Pons (tissue), 1 donor: ENCODE results near the gene ZDHHC14.
A peak's percentile ranks its signal among the peaks of the same experiment; 100 is the strongest.
"Not testable (repeated sequence)": the region's sequence is repeated elsewhere in the genome, so short reads cannot be mapped to it uniquely, and the experiment has no call there.

Experiments used
- DNase-seq: peaks from one replicate; pipeline ENCODE4 v3.0.0-alpha.2; 2016; ENCODE audit warnings: low spot score

The ZDHHC14 gene

DNA sequence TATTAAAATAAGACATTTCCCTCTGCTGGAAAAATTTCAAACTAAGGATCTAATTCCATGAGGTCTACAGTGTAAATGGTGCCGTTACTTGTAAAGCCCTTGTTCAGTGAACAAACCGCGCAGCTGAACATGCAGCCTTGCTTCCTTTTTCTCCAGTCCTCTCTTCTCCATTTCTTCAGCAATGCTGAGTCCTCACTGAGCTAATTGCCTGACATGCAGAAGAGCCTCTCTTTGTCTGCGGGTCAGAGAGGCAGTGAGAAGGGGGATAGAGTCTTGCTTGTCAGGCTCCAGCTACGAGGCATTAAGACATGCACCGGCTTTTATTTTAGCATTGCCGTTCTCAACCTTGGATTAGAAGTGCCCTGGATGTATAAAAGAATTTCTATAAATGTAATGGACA, 25.7 kb downstream of the ZDHHC14 start:
- peak; percentile 31 for DNase-seq

DNA sequence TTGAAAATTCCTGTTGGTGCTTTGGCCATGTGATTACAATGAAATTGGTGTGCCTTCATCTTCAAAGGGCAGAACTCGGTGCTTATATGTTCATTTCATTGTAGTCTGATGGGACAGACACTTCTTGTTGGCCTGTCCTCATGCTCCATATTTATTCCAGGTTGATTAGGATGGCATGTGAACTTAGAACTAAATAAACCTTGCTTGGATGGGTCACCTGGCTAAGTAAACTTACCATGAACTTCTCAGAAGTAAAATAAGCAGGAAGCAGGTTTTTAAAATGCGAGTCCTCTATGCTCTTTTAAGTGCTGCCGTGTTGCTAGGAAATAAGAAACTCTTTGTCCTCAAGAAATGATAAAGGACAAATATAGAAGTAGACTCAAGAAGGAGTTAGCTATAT, 26.7 kb downstream of the ZDHHC14 start:
- no peak for DNase-seq

DNA sequence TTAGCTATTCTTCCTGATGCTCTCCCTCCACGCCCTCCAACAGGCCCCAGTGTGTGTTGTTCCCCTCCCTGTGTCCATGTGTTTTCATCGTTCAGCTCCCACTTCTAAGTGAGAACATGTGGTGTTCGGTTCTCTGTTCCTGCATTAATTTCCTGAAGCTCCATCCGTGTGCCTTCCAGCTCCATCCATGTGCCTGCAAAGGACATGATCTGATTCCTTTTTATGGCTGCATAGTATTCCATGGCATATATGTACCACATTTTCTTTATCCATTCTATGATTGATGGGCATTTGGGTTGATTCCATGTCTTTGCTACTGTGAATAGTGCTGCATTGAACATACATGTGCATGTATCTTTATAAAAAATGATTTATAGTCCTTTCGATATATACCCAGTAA, 27.4 kb downstream of the ZDHHC14 start:
- not testable (repeated sequence) for DNase-seq

DNA sequence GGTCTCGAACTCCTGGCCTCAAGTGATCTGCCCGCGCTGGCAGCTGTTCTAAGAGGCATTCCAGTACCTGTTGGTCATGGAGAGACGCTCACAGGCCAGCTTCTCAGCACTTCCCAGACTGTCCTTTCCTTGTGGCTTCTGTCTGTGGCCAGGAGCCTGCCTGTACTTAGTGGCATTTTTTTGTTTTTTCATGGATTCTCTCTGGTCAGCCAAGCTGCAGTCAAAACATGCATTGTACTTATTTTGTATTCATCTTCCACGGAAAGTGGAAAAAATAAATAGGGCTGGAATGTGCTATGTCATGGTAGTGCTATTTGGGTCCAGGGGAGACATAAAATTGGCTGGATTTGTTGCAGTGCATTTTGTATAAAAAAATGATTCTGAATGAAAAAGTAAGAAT, 29.1 kb downstream of the ZDHHC14 start:
- DNase-seq: no peak

DNA sequence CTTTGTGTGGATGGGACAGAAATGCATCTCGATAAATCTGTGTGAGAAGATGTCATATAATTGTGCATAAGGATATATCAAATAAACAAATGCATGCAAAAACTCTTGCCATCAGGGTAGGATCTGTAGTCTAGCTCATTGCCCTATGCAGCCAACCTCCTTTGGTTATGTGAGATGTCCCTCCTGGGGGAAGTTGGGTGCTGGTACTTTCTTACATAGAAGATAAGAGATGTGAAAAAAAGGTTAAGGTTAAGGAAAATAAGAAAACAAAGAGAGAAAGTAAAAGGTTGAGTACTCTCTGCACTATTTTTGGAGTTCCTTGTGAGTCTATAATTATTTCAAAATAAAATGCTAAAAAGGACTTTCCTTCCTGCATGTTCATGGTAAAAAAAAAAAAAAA, 30.4 kb downstream of the ZDHHC14 start:
- DNase-seq: no peak

DNA sequence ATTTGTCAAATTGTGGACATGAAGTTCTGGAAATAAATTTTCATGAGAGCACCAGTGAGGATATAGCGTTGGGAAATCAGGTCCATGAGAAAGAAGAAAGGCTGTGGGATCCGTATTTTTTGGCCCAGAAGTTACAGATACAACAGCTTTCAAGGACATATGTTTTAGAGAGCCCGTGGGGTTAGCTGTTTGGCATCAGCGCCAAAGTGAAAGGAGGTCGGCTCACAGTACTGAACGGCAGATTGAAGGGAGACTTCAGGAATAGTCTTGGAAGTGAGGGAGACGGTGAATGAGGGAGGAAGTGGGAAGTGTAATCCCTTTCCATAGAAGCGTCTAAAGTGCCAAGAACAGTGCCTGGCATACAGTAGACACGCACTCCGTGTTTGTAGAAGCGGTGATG, 31.8 kb downstream of the ZDHHC14 start:
- DNase-seq: no peak

DNA sequence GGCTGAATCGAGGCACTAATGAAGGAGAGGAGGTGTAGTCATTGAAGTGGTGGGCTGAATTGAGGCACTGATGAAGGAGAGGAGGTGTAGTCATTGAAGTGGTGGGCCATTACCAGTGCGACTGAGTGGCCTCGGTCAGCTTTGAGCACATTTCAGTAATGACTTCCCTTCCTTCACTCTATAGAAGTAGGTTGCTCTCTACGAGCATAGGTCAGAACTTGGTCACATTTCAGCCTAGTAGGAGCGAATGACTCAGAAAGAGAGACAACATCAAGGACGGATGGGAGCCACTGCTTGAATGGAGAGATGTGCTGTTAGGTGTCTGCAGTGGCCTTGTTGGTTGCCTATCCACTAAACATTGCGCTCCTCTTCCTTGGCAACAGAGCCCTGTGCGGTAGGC, 39.5 kb downstream of the ZDHHC14 start:
- no peak for DNase-seq

DNA sequence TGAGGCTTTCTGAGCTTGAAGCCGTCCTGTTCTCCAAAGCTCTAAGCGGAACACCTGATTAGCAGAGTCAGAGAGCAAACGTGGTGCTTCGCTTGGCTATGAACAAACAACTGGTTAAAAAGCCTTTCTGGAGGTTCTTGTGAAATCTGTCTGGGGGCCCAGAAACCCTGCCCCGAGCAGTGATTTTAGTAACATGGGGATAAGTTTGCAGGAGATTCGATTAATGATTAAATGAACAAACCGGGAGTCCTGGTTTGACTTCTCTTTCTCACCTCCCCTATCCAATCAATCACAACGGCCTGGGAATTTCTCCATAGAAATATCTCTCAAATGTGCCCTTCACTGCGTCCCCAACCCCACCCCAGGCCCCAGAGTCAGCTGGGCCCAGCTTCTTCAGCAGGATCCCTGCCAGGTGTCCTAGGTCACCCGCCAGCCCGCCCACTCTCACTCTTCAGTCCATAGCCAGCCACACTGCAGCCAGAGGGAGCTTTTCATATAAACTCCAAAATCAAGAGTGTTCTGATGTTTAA, 43.6 kb downstream of the ZDHHC14 start:
- DNase-seq: no peak

DNA sequence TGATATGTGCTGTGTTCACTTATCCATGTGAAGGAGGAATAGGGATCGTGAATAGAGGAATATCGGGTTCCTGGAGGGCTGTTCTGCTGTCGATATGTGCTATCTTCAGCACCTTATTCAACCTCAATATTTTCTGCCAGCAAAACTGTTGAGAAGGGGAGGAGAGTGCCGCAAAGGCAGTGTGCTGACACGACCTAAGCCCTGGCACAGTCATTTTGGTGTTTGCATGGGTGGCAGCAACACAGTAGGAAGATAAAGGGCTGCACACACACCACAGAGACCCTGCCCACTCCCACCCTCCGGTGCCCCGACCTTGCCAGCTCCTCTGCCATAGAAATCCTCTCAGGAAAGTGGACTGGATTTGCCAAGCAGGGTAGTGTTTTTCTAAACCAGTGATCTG, 47.0 kb downstream of the ZDHHC14 start:
- DNase-seq: no peak

DNA sequence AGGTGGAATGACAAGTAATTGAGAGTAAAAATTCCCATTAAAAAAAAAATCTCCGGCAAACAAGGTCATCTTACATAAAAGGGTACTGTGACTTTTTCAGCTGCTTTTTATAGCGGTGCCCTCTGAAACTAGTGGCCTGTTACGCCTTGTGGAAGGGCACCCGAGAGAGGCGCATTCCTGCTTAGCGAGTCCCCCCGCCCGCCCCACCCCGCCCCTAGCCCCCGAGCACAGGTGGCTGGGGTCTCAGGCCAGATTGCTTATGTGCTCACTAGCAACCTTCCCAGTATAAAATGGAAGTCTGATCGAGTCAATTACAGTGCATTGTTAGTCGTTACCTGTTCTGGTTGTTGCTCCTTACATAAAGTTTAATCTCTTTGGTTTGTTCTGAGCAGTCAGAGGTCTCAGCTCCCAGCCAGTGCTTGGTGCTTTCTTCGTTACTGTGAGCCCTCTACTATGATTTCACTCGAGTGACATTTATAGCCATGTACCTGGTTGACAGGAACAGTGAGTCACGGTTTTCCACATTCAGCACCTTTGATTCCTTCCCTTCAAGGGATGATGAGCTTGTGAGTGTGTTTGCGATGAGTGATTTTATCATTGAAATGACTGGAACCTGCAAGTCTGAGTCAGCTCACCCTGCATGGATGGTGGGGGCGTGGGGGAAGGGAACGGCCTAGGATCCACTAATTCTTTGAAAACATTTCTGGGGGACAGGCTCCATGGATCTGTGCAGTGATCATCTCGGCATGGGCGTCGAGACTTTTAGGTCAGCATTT, 47.6 kb downstream of the ZDHHC14 start:
- DNase-seq: no peak

DNA sequence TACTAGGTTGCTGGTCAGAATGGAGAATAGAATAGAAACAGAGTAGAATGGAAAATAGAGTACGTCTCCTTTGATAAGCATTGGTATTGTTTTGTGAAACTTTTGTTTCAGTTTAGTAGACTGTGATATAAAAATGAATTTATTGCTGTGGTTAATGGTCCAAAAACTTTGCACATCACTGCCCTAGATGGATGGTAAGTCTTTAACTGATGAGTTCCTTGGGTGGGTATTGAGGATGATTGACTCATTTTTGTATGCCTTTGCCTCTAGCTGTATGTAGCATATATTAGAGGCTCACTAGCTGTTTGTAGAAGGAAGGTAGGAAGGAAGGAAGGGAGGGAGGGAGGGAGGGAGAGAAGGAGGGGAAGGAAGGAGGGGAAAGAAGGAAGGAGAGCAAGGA, 48.3 kb downstream of the ZDHHC14 start:
- DNase-seq: no peak

DNA sequence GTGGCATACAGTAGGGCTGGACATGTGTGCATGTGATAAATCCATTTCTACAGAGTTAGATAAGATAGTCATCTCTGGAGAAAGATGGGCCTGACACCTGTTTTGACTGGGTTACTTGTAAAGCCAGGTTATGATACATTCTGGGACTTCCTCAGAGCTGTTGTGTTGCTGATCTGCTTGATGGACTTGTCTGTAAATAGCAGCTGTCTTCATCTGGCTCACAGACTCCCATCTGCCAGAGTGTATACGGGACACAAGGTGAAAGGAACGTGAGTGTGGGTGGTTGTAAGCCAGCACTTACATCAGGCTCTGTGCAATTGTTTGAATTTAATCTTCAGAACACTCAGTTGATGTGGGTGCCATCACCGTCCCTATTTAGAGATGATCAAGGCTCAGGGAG, 49.8 kb downstream of the ZDHHC14 start:
- no peak for DNase-seq

DNA sequence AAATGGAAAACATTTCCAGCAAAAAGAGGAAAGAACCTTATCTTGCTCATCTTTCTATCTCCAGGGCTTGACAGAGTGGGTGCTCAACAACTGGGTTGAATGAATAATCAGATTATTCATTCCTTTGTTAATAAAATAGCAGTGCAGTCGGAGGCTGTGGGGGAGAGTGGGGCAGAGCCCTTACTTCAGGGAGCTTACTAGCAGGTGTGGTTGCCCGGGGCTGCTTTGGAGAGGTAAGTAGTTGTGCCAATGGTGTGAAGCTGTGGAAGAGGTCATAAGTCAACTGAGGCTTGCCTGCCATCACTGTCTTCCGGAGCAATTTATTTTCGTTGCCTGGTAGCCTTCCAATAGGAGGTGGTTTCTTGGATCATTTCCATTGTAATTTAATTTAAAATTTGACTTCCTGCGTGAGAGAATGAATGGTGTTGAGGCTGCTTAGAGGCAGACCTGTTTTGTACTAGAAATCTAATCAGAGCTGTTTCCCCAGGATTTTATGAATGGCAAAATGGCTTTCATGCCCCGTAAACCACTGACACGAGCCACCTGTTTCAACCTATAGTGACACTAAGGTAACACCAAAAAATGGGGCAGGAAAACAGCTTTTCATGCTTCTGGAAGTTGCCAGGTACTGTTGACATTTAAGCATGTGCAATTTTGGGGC, 51.4 kb downstream of the ZDHHC14 start:
- DNase-seq: no peak

DNA sequence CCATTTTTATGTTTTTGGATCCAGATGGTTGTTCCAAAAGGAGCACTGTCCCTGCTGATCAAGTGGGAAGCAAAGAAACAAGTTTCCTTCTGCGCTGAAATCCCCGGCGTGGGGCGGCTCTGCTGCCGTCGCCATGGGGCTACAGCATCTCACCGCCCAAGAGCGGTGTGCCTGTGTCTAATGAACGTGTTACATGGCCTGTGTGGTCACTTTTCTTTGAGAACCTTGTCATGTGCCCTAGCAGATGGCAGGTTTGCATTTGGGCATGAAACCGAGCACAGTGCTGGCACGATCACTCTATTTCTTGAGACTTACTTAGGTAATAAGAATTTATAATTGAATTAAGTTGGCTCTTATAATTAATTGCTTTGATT, 51.9 kb downstream of the ZDHHC14 start:
- no peak for DNase-seq

DNA sequence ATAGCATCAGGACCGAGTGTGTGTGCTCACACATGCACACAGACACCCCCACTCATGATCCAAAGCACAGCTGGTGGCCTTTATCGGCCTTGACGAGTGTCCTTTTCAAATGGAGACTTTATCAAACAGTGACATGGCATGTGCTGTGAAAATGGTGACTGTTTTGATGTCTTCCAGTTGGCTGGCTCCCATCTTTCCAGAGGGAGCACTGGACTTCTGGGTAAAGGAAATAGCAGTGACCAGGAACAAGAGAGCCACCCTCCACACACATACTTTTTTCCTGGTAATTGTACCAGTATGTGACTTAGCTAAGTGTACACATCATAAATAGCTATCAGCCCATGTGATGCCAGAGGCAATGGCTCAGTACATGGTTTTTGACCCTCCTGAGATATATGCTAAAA, 52.7 kb downstream of the ZDHHC14 start:
- DNase-seq: no peak

DNA sequence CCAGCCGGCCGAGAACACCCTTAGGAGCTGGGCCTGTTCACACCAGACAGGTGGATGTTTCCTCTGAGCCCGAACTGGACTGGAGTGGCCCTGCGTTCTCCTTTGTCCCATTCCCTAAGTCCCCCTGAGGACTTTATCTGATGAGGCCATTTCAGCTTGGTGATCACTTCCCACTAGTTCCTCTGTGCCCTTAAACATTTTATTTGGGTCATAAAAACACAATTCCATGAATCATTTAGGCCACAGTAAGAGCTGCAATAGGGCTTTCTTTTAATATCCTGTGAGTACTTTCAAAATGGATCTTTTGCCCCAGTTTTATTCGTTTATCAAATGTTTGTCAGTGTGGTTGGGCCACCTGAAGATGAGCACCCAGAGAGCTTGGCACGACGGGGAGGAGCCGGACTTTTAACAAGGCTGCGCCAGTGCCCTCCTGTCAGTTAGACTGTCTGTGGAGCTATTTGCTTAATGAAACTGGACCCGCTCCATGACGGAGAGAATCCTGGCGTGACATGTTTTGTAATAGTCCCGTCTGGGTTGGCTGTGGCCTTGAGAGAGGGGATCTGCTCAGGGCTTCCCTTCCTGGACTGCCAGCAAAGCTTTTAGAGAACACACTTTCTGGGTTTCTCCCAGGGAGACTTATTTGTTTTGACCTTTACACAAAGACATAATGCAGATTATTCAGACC, 53.5 kb downstream of the ZDHHC14 start:
- DNase-seq: peak; percentile 92

DNA sequence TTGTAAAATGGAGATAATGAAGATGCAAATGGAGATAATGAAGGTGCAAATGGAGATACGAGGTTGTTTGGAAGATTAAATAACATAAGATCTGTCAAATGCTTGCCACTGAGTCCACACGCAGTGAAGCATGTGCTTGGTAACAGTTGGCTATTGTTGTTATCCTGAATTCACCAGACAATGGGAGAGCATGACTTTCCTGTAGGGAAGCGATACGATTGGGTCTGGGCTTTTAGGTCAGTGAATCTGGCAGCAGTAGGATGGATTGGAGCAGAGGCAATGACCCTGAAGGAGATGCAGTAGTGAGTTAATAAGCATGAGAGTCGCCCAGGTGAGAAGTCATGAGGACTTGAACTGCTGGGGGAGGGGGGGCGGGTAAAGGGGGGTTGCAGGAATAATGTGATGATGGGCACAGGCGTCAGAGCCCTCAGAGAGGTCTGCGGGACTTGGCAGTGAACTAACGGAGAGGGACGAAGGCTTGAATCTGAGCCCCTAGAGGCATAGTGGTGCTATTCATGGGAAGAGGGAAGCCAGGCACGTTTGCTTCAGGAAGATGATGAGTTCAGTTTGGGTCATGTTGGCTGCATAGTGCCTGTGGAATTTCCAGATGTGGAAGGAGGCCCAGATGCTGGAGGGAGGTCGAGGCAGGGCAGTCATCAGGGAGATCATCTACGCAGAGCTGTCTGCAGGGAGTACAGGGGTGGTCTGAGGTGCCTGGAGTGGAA, 55.4 kb downstream of the ZDHHC14 start:
- peak; percentile 94 for DNase-seq

DNA sequence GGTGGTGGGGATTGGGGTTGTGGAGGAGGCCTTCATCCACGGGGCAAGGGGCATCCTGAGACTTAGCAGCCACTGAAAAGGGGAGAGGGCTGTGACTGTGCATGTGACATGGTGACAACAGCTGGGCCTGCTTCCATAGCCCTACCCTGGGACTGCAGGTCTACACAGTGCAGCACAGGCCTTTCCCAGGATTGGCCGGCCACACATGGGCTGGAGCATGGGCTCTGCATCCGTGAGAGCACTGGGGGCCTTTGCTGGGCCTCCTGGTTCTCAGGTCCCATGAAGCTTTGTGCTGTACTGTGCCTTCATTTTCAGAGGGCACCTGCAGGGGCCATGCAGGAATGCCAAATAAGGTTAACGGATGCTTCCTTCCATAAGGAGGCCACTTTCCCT, 56.0 kb downstream of the ZDHHC14 start:
- DNase-seq: no peak

DNA sequence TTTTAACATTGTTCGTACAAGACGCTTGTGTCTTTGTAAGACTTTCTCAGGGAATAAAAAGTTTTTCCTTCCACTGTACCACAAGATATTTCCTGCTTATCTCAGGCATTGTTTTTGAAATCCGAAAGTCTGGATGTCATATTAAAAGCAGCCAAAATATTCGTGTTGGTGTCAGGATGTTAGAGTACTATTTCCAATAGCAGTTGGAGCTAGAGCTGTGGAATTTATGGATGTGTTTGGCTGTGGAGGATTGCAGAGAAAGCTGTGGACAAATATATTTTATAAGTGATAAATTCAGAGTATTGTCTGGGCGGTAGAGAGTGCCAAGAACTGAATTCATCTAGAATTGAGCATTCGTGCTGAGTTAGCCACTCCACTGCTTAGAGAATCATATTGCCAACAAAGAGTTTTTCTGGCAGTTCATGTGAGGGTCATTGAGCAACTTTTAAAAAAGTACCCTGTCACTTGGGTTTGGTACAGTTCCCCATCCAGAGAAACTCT, 57.7 kb downstream of the ZDHHC14 start:
- DNase-seq: no peak

DNA sequence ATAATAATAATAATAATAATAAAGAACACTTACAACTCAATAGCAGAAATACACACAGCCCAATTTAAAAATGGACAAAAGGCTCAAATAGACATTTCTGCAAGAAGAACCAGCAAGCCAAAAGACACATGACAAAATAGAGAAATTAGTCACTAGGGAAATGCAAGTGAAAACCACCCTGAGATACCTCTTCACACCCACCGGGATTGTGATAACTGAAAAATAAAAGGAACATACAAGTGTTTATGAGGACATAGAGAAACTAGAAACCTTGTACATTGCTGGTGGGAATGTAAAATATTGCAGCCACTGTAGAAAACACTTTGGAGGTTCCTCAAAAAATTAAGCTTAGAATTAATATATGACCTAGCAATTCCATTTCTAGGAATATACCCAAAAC, 59.2 kb downstream of the ZDHHC14 start:
- DNase-seq: no peak

DNA sequence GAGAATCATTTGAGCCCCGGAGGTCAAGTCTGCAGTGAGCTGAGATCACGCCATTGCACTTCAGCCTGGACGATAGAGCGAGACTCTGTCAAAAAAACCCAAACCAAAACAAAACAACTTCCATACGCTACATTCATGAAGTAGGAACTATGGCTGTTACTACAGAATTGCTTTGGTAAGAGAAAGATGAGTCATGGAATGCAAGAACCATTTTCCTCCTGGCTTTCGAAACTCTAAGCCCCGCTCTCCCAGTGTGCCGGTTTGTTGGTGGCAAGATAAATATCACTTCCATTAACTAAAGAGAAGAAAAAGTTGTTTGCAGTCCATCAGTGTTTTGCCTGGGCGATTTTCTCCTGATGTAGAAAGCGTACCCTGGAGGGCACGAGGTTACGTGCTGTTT, 61.3 kb downstream of the ZDHHC14 start:
- DNase-seq: no peak
